CD14-positive monocyte (primary cell): ENCODE results near the gene ACBD3. TPM values are rescaled to one million over a fixed set of nuclear protein-coding genes. Genes with fewer than 3 reads are reported as not detected.

Experiments used
- DNase-seq, 3 donors: peaks; one replicate each; pipeline ENCODE4 v3.0.0-alpha.2; 2011 to 2022
- H2AFZ ChIP-seq: 2 replicates; pipeline ENCODE4 v1.6.0; 2012; ENCODE audit warnings: mild to moderate bottlenecking, low read depth, low read length, inconsistent platforms; ENCODE audit not compliant: insufficient read depth, poor library complexity, severe bottlenecking
- H3K27ac ChIP-seq, 2 donors: 1 replicate in 1 of 2; 2 replicates in 1 of 2; pipeline ENCODE4 v1.5.1; 2012 to 2013; ENCODE audit warnings: low read length in 2 of 2, control low read depth in 1 of 2, inconsistent platforms in 1 of 2, low read depth in 1 of 2, mild to moderate bottlenecking in 1 of 2
- H3K27me3 ChIP-seq, 2 donors: one replicate each; pipeline versions ENCODE4 v1.6.0 to v1.6.1; 2011 to 2013; ENCODE audit warnings: low read length in 2 of 2; ENCODE audit not compliant: control insufficient read depth in 2 of 2, insufficient read depth in 2 of 2
- H3K36me3 ChIP-seq, 2 donors: replicated peaks in 1 of 2; 1 replicate in 1 of 2; 2 replicates in 1 of 2; pipeline versions ENCODE4 v1.5.1 to v1.6.1; 2012 to 2013; ENCODE audit warnings: low read length in 2 of 2, control low read depth in 1 of 2, inconsistent platforms in 1 of 2, mild to moderate bottlenecking in 1 of 2; ENCODE audit not compliant: insufficient read depth in 2 of 2, control insufficient read depth in 1 of 2
- H3K4me1 ChIP-seq, 2 donors: 1 replicate in 1 of 2; 2 replicates in 1 of 2; pipeline versions ENCODE4 v1.5.1 to v1.6.1; 2012 to 2013; ENCODE audit warnings: low read length in 2 of 2, control low read depth in 1 of 2, inconsistent platforms in 1 of 2, mild to moderate bottlenecking in 1 of 2, moderate library complexity in 1 of 2; ENCODE audit not compliant: insufficient read depth in 2 of 2, control insufficient read depth in 1 of 2
- H3K4me2 ChIP-seq: replicated peaks from 2 replicates; pipeline ENCODE3; 2012; ENCODE audit warnings: low read length, moderate library complexity, mild to moderate bottlenecking; ENCODE audit not compliant: poor library complexity, severe bottlenecking; ENCODE audit errors: extremely low read depth
- H3K4me3 ChIP-seq, 3 experiments: fragments of 200-600 bp in 1 of 3; sonication (generic) in 1 of 3; replicated peaks in 1 of 3; 1 replicate in 2 of 3; 2 replicates in 1 of 3; pipeline ENCODE4 v1.5.1; 2011 to 2013; ENCODE audit warnings: low read length in 3 of 3, mild to moderate bottlenecking in 3 of 3, control low read depth in 2 of 3, low read depth in 2 of 3, inconsistent platforms in 1 of 3, moderate library complexity in 1 of 3
- H3K79me2 ChIP-seq: 2 replicates; pipeline ENCODE4 v1.6.0; 2012; ENCODE audit warnings: mild to moderate bottlenecking, control low read depth, inconsistent platforms, low read length, moderate library complexity; ENCODE audit not compliant: insufficient read depth
- H3K9ac ChIP-seq: 2 replicates; pipeline ENCODE4 v1.6.0; 2017; ENCODE audit warnings: low read length, mild to moderate bottlenecking; ENCODE audit not compliant: insufficient read depth, poor library complexity, severe bottlenecking
- H3K9me3 ChIP-seq, 2 donors: replicated peaks in 1 of 2; 1 replicate in 1 of 2; 2 replicates in 1 of 2; pipeline versions ENCODE4 v1.5.1 to v1.6.1; 2012 to 2013; ENCODE audit warnings: low read length in 2 of 2, control low read depth in 1 of 2; ENCODE audit not compliant: control insufficient read depth in 1 of 2, insufficient read depth in 1 of 2
- H4K20me1 ChIP-seq: 2 replicates; pipeline ENCODE4 v1.6.0; 2012; ENCODE audit warnings: mild to moderate bottlenecking, low read length, control low read depth, moderate library complexity; ENCODE audit not compliant: insufficient read depth
- H3K27ac Mint-ChIP-seq, 7 donors: one replicate each; pipeline ENCODE4 v1.8.0; 2020; ENCODE audit warnings: mild to moderate bottlenecking in 7 of 7, mixed read lengths in 7 of 7, moderate library complexity in 6 of 7, inconsistent platforms in 2 of 7
- H3K27me3 Mint-ChIP-seq, 3 donors: one replicate each; pipeline ENCODE4 v1.8.0; 2021 to 2022; ENCODE audit warnings: low read depth in 3 of 3, mild to moderate bottlenecking in 3 of 3, mixed read lengths in 3 of 3, moderate library complexity in 3 of 3, inconsistent platforms in 1 of 3
- H3K36me3 Mint-ChIP-seq, 2 donors: one replicate each; pipeline ENCODE4 v1.8.0; 2020; ENCODE audit warnings: mixed read lengths in 2 of 2, inconsistent platforms in 1 of 2, mild to moderate bottlenecking in 1 of 2
- H3K4me1 Mint-ChIP-seq: one replicate; pipeline ENCODE4 v1.8.0; 2020; ENCODE audit warnings: mild to moderate bottlenecking, mixed read lengths
- H3K4me3 Mint-ChIP-seq, 2 donors: one replicate each; pipeline ENCODE4 v1.8.0; 2020; ENCODE audit warnings: mild to moderate bottlenecking in 2 of 2, mixed read lengths in 2 of 2, moderate library complexity in 1 of 2
- H3K9me3 Mint-ChIP-seq, 7 donors: one replicate each; pipeline ENCODE4 v1.8.0; 2020 to 2022; ENCODE audit warnings: mixed read lengths in 7 of 7, mild to moderate bottlenecking in 6 of 7, moderate library complexity in 6 of 7, inconsistent platforms in 2 of 7
- CTCF ChIP-seq: fragments of 200-600 bp; IDR thresholded peaks from one replicate; pipeline ENCODE4 v1.8.0; 2022; ENCODE audit warnings: antibody characterized with exemption, mild to moderate bottlenecking
- WGBS: methylation state at CpG from one replicate; pipeline ENCODE4 v1.1.5; 2013; ENCODE audit warnings: missing lambda C conversion rate; ENCODE audit not compliant: insufficient coverage; 5-methylcytosine and 5-hydroxymethylcytosine counted together
- intact Hi-C, 2 donors: fragments of 100-400 bp; cut with micrococcal nuclease; formaldehyde crosslinking; loops; one replicate each; pipeline versions ENCODE4 v1.15.0 to v1.15.1; 2023
- polyA plus RNA-seq, 3 donors: library from polyadenylated mRNA; depleted of rRNA in 1 of 3; unstranded in 2 of 3; stranded (reverse) in 1 of 3; fragments of 300-500 nt in 2 of 3; fragments of >200 nt in 1 of 3; fragmentation: Illumina TruSeq in 2 of 3; gene quantifications; 1 replicate in 2 of 3; 2 replicates in 1 of 3; pipeline ENCODE4 v1.2.3, GENCODE V29; 2012 to 2021

ACBD3 gene
- polyA plus RNA-seq, 3 donors: 7.0 to 16.3 (median 11.4) TPM

- TF ChIP-seq CTCF: no peak
- Histone ChIP-seq H3K27ac (no peak overlapping the region), H3K36me3 (no peaks in the 10 kb centered on the region), H4K20me1 (no peaks in the 10 kb centered on the region), H3K4me3 (no peak overlapping the region), H3K4me1 (no peaks in the 10 kb centered on the region), H3K79me2 (no peaks in the 10 kb centered on the region), H3K27me3 (no peaks in the 10 kb centered on the region), H2AFZ (no peak overlapping the region), H3K9me3 (no peaks in the 10 kb centered on the region), H3K9ac (no peak overlapping the region), H3K4me2 (no peak overlapping the region)
- Mint-ChIP-seq H3K4me3 (no peak overlapping the region), H3K36me3 (peaks cover 0 to 3% of the 10 kb centered on the region in 2 donors), H3K27ac (no peak overlapping the region), H3K27me3 (peaks cover 4 to 11% (median 9%) of the 10 kb centered on the region in 3 donors), H3K9me3 (peaks cover 0 to 6% (median 2%) of the 10 kb centered on the region in 7 donors), H3K4me1 (peaks cover under 1% of the 10 kb centered on the region)
- 98% methylated on average over 4 of the region's 6 CpGs for WGBS
- intact Hi-C loops: no loop called here
- DNase-seq: no peak
Measured at GRCh38 chr1:226133504-226134123, 52.9 kb downstream of the ACBD3 start.

DNA sequence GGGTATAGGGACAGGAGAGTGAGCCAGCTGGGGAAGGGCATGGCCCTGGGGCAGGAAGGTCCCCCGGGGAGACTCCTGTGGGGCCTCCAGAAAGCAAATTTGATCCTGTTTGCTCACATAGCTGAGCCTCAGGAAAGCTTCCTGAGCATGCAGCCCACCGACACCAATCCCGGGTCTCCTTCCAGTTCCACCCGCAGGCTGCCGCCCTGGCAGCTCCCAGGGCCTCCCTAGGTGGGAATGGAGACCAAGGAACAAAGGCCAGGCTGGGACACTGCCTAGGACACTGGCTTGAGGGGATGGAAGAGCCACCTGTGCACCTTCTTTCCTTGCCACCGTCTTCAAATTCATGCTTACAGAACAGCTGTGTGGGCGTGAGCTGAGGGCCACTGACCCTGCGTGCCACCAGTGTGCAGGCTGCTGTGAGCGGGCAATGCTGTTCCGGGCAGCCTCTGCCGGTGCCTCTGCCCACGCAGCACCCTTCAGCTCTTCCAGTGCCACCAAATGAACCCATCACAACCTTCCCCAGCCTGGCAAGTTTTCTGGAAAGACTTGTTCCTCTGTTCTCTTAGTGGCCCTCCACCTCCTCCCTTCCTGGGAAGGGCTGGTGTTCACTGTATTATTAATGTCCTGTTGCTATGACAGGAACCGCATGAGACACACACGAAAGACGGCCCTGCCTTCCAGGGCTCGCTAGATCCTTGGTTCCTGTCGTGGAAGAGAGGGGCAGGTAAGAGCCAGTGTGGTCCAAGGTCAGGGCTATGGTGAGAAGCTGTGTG is 53.6 kb downstream of the ACBD3 start:
- peaks cover 0 to 6% (median 2%) of the 10 kb centered on the region in 7 donors for H3K9me3 Mint-ChIP-seq
- no peak overlapping the region for H3K4me3 ChIP-seq
- TF ChIP-seq CTCF: no peak
- no peaks in the 10 kb centered on the region for H3K27me3 ChIP-seq
- peaks cover 0 to 2% of the 10 kb centered on the region in 2 donors for H3K36me3 Mint-ChIP-seq
- no peak overlapping the region for H3K9ac ChIP-seq
- H3K36me3 ChIP-seq: no peaks in the 10 kb centered on the region
- no peak overlapping the region for H3K4me3 Mint-ChIP-seq
- no peak overlapping the region for H2AFZ ChIP-seq
- WGBS: 95% methylated on average over 15 of the region's 17 CpGs
- no peak for DNase-seq
- H4K20me1 ChIP-seq: no peaks in the 10 kb centered on the region
- intact Hi-C loops: no loop called here
- no peak overlapping the region for H3K27ac Mint-ChIP-seq
- H3K27ac ChIP-seq: no peak overlapping the region
- no peaks in the 10 kb centered on the region for H3K79me2 ChIP-seq
- H3K4me1 Mint-ChIP-seq: peaks cover 5% of the 10 kb centered on the region
- H3K4me2 ChIP-seq: no peak overlapping the region
- no peaks in the 10 kb centered on the region for H3K9me3 ChIP-seq
- H3K4me1 ChIP-seq: peaks cover 2% of the 10 kb centered on the region in 2 donors
- peaks cover 6 to 11% (median 9%) of the 10 kb centered on the region in 3 donors for H3K27me3 Mint-ChIP-seq
